SH-SY5Y (cell line): ENCODE results near the gene NKAIN1.

Experiments
- GATA2 ChIP-seq: IDR thresholded peaks from 2 replicates; pipeline ENCODE4 v1.6.1; 2011; ENCODE audit warnings: mild to moderate bottlenecking, low read depth, low read length
- GATA3 ChIP-seq: IDR thresholded peaks from 2 replicates; pipeline ENCODE4 v1.6.1; 2011; ENCODE audit warnings: low read depth, mild to moderate bottlenecking, low read length, moderate library complexity

DNA sequence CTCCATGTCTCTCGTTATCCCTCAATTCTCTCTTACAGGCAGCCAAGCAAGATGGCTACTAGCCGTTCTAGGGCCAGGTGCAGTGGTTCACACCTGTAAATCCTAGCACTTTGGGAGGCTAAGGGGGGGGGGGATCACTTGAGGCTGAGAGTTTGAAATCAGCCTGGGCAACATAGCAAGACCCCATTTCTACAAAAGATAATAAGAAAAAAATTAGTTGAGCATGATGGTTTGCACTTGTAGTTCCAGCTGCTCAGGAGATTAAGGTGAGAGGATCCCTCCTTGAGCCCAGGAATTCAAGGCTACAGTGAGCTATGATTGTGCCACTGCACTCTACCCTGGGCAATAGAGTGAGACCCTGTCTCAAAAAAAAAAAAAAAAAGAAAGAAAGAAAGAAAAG lies 80.4 kb downstream of the NKAIN1 start:
- TF ChIP-seq GATA2 (no peak), GATA3 (no peak)
